Stimulated activated CD8-positive, alpha-beta memory T cell treated with anti-CD3 and anti-CD28 coated beads, Interleukin-4, amount 100 ng/mL, for 4 hours (primary cell): Measurements from ENCODE around the gene CHST5.
"Not testable (repeated sequence)": the region's sequence is repeated elsewhere in the genome, so short reads cannot be mapped to it uniquely, and the experiment has no call there.

ENCODE experiments used
- DNase-seq, 2 donors: peaks; one replicate each; pipeline ENCODE4 v3.0.0-alpha.2; 2020; ENCODE audit warnings: low read depth in 2 of 2, low spot score in 1 of 2

Gene CHST5

DNA sequence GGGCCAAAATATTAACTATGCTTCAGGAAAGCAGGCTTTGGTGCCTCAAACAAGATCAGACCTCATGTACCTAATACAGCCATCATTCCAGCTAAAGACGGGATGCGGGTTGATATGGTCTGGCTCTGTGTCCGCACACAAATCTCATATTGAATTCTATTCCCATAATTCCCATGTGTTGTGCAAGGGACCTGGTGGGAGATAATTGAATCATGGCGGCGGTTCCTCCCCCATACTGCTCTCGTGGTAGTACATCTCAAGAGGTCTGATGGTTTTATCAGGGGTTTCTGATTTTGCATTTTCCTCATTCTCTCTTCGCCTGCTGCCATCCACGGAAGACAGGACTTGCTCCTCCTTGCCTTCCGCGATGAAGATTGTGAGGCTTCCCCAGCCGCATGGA lies 21.6 kb downstream of the CHST5 start:
- DNase-seq: no peak

DNA sequence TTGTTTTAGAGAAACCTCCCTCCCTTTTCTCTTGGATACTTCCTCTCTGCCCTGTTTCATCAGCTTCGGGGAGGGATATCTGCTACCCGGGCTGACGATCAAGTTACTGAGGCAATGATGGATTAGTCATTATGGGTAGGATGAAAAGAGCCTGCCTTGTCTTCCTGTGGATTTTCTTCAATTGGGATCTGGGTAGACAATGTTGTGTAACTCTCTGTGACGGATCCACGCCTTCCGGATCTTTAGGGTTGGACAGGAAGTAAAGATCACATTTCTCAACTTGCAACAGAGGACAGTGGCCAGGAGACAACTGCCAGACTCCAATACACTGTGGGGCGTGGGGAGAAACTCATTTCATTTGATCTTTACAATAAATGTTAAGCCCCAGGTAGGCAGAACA lies 29.3 kb downstream of the CHST5 start:
- DNase-seq: no peak

DNA sequence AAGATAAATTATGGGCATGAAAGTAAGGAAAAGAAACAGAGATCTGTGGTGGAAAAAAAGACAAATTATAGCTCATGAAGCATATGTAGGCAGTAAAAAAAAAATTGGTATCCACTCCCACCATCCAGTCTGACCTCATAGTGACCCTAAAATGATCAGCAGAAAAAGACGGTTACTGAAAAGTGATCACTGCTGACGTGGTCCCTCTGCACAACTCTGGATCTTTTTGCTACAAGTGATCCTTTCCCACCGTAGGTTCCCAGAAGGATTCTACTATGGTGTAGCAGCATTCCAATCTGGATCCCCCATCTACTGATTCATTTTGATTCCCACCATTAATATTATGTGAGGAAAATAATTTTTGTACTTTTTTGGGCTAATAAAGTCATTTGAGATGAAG lies 29.8 kb downstream of the CHST5 start:
- DNase-seq: no peak

DNA sequence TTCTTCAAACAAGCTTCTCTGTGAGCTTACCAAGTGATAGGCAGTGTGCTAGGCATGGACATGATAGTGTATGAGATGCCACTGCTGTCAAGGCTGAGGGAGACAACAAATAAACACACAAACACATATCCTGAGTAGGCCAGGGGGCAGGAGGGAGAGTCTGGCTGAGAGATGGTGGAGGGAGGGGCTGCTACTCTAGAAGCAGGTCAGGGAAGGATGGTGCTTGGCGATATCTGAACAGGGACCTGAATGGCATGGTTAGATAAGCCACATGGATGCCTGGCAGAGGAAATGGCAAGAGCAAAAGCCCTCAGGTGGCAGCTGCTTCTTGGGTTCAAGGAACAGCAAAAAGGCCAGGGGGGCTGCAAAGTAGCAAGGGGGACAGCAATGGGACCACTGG lies 32.1 kb downstream of the CHST5 start:
- no peak for DNase-seq

DNA sequence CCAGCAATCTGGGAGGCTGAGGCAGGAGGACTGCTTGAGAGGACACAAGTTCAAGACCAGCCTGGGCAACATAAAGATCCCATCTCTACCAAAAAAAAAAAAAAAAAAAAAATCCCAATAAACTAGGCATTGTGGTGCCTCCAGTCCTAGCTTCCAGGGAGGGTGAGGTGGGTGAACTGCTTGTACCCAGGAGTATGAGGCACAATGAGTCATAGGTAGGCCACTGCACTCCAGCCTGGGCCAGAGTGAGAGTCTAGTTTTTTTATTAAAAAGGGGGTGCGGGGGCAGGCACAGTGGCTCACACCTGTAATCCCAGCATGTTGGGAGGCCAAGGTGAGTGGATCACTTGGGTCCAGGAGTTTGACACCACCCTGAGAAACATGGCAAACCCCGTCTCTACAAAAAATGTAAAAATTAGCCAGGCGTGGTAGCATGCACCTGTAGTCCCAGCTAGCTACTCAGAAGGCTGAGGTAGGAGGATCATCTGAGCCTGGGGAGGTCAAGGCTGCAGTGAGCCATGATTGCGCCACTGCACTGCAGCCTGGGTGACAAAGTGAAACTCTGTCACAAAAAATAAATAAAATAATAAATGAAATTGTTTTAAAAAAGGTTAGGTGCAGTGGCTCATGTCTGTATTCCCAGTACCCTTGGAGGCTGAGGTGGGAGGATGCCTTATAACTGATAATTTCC lies 32.8 kb downstream of the CHST5 start:
- no peak for DNase-seq

DNA sequence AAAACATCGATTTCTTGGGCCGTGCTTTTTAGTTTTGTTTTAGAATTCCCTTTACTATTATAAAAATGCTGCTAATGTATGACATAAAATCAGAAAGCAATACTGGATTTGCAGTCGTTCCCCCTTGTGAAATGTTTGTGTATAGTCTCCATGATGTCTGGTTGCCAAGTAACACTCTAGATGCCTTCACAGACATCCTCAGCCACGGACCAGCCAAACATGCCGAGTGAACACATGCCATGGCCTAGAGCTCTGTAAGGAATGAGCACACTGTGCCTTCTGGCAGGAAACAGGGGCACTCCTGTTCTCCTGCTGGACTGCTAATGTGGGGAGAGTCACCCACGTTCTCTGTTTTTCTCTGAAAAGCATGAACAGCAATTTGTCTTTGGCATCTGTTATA lies 34.1 kb downstream of the CHST5 start:
- not testable (repeated sequence) for DNase-seq

DNA sequence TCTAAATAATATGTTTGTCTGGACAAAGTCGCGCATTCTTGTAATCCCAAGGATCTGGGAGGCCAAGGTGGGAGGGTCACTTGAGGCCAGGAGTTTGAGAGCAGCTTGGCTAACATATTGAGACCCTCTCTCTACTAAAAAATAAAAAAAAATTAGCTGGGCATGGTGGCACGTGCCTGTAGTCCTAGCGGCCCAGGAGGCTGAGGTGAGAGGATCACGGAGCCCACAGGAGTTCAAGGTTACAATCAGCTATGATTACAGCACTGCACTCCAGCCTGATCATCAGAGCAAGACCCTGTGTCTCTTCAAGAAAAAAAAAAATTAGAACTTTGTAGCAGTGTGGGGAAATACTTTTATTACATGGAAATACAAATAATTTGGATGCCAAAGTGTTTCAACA lies 34.5 kb downstream of the CHST5 start:
- DNase-seq: no peak

DNA sequence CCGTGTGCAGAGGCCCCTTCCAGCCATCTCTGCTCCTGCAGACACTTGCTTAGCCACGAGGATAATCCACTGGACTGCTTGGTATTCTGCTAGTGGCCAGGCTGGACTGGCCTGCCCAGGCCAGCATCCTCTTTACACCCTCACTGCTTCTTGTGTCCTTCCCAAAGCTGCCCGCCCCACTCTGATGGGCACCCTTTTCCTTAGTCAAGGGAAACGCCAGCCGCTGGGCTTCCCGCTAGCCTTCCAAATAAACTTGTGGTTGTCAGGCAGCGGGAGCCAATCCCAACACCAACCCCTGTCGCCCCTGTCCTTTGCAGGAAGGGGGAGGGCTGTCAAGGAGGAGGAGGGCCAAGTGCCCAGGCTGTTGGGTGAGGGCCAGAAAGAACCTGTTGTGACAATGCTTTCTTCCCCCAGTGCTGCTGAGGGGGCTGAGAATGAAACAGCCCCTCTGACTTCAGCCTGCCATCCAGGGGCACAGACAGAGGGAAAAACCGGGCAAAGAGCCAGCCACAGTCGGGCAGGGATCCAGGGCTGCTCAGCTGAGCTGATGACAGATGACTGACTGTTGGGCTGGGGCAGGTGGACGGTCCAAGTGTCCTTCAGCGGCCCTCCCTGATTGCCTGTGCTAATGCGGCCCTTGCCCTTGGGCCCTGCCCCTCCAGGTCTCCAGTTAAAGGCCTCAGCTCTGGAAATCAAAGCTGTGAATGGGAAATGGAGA lies 37.1 kb downstream of the CHST5 start:
- DNase-seq: not testable (repeated sequence)

DNA sequence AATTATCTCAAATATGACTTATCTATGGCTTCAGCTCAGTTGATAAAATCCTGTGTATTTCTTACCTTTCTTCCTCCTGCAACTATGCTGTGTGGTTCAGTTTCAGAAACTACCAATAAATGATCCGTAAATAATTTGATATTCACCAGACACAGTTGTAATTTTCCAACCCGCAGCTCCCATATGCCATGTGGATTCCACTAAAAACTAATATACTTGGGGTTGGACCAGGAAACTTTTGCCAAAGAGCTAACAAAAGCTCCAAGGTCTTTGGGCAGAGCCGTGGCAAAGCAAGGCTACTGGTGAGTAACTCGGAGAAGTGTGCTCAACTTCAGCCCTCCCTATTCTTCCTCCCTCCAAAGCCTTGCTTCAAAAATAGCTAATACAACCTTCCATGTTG lies 38.4 kb downstream of the CHST5 start:
- no peak for DNase-seq

DNA sequence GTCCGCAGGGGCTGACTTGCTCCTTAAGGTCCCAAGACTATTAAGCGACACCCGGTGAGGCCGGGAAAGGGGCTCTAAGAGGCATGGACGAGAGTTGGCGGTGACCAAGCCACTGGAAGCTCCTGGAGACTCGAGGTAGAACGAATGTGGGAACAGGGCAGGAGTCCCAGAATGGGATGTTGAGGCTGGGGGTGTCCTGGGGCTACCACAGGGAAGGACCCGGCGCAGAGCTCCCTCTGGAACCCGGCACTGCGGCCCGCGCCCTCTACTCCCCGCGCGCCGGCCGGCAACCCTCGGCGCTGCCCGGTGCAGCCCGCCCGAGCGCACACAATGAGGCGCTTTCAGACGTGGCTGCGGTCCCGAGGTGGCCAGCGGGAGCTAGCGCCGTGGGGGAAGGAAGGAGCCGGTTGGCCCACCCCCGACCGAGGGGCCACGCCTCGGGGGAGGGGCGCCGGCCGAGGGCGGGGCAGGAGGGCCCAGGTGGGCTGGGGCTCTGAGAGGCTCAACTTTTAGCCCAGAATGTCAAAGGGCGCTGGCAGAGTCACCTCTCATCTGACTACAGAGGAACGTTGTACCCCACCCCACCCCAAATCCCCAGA lies 40.7 kb downstream of the CHST5 start, which contains the start of gene CHST6:
Gene CHST6, minus strand, starts transcription at position 366 of the 599 bp plus-strand sequence. CDS start 15,613 bp downstream, outside the sequence.
- DNase-seq: no peak

DNA sequence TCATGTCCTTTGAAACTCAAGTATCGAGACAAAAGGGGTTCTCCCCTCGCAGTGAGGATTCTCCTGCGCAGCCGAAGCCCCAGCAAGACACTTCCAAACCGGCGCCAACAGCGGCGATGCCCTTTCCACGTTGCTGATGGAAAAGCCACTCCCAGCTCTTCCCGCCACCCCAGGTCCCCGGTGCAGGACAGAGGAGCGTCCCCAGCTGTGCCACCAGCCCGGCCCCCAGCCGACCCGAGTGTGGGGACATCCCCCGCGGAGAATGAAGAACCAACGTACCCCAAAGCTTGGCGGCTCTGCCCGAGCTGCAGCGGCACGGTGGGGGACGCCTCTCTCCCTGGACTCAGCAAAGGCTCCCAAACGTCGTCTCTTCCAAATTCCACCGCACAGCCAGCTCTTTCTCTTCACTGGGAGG lies 41.2 kb downstream of the CHST5 start:
- DNase-seq: no peak

DNA sequence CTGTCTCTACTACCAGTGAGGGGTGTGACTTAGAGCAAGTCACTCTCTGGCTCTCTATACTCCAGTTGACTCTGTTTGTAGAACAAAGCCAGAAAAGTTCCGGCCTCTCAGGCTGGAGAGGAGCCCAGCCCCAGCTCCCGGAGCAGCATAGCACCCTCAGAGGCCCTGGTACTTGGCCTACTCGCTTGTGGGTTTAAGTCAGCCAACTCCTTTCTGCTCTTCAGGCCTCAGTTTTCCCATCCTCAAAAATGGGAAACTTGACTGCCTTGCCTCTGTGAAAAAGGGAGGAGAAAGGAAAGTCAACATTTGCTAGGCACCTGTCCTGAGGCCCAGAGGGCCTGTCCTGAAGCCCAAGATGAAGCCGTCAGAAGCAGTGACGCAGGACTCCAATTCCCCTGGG lies 41.7 kb downstream of the CHST5 start:
- no peak for DNase-seq

DNA sequence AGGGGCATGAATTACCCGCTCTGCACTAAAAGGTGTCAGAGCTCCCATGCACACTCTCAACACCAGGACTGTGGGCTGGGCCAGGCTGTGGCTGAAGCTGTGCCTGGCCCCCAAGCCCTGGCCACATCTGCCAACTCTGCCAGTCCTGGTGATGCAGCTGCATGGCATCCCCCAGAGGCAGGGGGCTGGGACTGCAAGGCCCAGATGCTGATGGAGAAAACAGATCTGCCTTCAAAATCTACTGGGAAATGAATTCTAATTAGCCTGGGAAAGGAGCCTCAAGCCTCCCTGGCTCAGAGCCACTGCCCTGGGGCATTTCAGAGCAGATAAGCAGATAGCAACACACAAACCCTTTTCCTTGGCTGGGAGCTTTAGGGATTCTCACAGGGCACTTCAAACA lies 44.0 kb downstream of the CHST5 start:
- no peak for DNase-seq

DNA sequence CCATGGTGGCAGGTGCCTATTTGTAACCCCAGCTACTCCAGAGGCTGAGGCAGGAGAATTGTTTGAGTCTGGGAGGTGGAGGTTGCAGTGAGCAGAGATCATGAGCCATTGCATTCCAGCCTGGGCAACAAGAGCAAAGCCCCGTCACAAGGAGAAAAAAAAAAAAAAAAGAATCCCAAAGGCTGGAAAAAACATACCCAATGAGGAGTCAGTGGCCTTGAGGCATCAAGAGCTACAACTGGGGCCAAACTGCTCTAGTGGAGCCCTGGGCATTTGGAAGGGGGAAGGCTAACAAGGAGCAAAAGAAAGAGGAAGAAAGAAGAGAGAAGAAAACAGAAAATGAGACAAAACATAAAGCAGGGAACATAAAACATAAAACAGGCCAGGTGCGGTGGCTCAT lies 47.6 kb downstream of the CHST5 start:
- no peak for DNase-seq

DNA sequence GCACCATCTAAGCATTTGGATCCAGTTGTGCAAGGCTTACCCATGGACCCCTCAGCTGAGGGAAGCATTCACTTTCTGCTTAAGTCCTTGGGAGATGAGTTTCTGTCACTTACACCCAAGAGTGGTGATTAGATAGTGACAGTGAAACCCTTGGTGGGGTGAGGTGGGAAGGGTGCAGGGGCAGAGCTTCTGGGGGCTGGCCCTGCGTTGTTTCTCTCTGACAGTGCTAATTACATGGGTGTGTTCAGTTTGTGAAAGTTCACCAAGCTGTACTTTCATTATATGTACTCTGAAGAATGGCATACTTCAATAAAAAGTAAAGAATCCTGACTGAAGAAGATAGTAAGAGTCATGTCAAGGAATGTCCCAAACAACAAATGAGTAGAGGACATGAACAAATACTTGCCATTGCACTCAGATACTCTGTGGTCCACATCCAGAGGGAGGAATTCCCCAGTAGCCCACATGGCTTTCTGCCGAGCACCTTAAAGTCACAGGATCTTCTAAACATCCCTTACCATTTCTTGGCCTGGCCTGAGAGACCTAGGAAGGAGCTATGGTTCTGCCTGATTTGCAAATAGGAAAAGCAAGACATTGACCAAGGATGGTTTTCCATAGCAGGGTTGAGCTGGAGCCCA lies 49.1 kb downstream of the CHST5 start:
- DNase-seq: no peak

DNA sequence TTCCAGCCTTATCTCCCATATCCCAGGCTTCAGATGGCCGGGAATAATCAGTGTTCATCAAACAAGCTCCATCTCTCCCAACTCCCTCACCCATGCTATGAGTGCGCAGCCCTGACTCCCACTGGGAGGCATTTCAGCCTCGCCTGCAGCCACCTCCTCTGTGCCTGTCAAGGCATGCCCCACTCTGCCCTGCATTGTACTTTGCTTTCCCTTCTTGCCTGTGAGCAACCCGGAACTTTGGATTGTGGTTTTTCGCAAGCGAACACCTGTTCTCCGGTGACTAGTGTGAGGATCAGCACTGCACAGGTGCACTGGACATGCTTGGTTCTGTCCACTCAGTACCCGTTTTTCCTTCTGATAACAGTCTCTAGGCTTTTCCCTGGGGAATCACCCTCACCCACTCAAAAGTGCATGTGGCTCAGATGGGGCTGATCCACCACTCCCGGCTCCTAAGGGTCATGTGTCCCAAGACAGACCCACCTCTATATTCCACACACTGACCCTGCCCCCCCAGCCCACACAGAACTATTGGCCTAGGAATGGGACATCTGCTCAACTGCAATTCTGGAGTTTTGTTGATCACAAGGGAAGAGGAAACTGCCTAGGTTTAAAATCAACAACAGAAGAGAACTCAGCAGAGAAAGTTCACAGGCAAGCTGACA lies 49.8 kb downstream of the CHST5 start:
- no peak for DNase-seq

DNA sequence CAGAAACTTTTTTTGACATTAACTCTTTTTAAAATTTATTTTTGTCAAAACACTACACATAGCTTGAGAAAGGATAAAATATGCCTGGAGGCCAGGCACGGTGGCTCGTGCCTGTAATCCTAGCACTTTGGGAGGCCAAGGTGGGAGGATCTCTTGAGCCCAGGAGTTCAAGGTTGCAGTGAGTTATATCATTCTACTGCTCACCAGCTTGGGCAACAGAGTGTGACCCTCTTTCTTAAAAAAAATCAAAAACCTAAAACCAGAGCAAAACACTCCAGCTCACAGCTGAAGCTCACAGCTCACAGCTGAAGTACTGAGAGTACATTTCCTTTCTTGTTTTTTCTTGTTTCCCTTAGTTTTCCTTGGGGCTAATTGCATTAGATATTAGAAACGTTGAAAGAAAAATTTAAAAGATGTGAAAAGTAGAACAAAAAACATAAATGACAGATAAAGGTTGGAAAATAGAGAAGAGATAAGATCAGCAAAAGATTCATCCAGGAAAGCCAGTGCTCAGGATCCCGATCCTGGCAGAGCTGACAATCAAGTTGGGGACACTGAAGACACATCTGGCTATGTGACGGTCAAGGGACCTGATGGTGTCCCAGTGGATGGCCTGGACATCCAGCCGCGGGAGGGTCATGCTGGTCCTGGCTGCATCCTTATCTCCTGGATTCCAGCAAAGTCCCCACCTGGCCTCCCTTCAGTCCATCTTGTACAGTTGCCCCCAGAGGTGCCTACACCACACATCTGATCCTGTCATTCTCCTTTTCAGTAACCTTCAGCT lies 50.5 kb downstream of the CHST5 start:
- DNase-seq: no peak

DNA sequence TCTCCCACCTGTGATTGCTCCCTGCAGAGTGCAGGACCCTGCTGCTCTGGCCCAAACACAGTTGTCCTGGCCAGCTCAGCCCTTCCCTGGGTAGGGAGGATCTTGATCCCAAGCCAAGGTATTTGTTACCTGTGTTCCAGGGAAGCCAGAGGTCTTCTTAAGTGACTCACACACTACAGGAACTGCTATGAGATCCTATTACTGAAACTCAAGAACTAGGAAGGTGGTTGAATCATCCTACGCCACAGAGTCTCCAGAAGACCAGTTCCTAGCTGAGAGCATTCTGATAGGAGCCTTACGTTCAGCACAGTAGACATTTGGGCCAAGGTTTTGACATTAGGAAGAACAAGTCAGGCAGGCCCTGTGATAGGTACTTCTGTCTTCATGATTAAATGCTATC lies 52.7 kb downstream of the CHST5 start:
- no peak for DNase-seq

DNA sequence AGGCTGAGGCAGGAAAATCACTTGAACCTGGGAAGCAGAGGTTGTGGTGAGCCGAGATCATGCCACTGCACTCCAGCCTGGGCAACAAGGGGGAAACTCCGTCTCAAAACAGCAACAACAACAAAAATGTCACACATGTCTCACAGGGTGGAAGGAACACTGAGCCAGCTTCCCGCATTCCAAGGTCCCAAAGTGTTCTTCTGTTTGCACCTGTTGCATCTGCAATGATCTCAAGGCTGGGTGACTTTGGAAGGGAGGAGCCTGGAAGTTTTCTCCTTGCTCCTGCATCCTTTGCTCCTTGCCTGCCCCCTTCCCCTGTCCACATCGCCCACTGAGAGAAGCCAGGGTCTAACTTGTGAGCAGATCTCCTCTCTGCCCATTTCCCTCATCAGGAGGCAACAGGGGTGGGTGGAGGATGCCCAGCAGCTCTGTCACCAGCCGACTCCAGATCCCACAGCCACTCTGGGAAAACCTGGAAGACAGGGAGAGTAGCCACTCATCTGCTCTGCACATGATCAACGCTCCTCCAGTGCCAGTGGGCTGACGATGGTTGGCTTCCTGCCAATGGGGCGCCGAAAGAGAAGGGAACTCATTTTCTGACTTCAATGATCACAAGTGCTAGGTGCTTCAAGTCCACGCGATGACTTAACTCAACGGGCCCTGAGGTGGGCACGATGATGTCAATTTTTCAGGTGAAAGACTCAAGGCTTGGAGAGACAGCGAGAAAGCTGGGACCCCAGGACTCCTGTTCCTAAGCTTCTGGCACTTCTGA lies 53.3 kb downstream of the CHST5 start:
- no peak for DNase-seq

DNA sequence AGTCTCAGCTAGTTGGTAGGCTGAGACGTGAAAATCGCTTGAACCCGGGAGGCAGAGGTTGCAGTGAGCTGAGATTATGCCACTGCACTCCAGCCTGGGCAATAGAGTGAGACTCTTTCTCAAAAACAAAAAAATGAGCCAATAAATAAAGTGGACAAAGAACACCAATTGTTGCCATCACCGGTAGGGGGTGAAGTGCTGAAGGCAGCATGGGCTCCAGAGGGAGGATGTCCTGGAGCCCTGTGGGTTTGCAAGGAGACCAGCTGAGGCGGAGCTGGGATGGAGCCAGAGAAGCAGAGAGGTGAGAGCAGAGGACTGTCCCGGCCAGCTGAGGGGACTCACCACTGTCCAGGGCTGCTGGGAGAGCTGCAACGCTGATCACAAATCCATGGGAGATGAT lies 54.4 kb downstream of the CHST5 start:
- DNase-seq: no peak
